ENCODE measurements around the gene POLK. TPM values are rescaled to one million over a fixed set of nuclear protein-coding genes. Genes with fewer than 3 reads are reported as not detected.
A peak's percentile ranks its signal among the peaks of the same experiment; 100 is the strongest.

The POLK gene
- total RNA-seq, 1 donor from 2014 or later = 27.6 TPM

DNA sequence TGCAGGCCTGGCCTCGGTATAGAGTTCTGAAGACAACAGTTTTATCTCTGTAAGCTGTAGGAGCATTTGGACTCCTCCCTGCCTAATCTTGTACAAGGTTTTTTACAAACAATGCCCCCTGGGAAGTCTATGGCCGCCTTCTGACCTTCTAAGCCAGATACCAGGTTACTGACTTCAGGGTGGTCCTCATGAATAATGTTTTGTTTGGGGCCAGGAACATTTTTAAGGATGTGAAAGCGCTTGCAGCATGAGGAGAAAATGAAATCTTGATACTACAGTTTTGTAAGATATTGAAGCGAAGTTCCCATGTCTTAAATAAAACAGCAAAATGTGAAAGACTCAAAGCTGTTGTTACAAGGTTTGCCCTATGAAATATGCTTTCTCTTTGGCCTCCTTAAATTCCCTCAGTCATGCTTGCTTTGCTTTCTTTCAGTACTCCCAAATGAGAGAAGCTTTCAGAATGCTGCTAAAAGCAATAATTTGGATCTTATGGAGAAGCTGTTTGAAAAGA, 104.7 kb downstream of the POLK start:
- Histone ChIP-seq H2AFZ (ENCODE audit: low read depth, low read length) (no peak overlapping the region), H3K4me2 (ENCODE audit: low read length) (peak overlapping the region; percentile 42), H3K9me3 (ENCODE audit: insufficient read depth, low read depth, low read length) (no peaks in the 10 kb centered on the region), H3K27ac (ENCODE audit: low read depth, low read length) (peak overlapping the region; percentile 17), H3K4me1 (ENCODE audit: insufficient read depth, low read length) (peaks cover 18% of the 10 kb centered on the region), H3K36me3 (ENCODE audit: insufficient read depth, low read length) (no peaks in the 10 kb centered on the region), H3K27me3 (ENCODE audit: insufficient read depth, low read length) (no peaks in the 10 kb centered on the region), H3K4me3 (ENCODE audit: insufficient read depth, low read depth, low read length) (no peak overlapping the region), H4K20me1 (ENCODE audit: insufficient read depth, low read length) (no peaks in the 10 kb centered on the region), H3K79me2 (ENCODE audit: insufficient read depth, low read length) (no peaks in the 10 kb centered on the region), H3K9ac (ENCODE audit: low read length) (peak overlapping the region; percentile 18)
- no peaks in the 10 kb centered on the region for H3K27me3 Mint-ChIP-seq (ENCODE audit: low read depth, unreplicated experiment)
- no peak overlapping the region for H3K4me3 Mint-ChIP-seq (ENCODE audit: unreplicated experiment)
- peak overlapping the region; percentile 91 for H3K27ac Mint-ChIP-seq (ENCODE audit: unreplicated experiment)
- H3K9me3 Mint-ChIP-seq (ENCODE audit: unreplicated experiment) = no peaks in the 10 kb centered on the region
- FAIRE-seq (no peak), DNase-seq (ENCODE audit: low read depth) (no peak)
- TF ChIP-seq EZH2 (IDR thresholded peaks at IDR 0.05; ENCODE audit: insufficient read depth, low read length) = no peak
- TF ChIP-seq, protein P1, sequence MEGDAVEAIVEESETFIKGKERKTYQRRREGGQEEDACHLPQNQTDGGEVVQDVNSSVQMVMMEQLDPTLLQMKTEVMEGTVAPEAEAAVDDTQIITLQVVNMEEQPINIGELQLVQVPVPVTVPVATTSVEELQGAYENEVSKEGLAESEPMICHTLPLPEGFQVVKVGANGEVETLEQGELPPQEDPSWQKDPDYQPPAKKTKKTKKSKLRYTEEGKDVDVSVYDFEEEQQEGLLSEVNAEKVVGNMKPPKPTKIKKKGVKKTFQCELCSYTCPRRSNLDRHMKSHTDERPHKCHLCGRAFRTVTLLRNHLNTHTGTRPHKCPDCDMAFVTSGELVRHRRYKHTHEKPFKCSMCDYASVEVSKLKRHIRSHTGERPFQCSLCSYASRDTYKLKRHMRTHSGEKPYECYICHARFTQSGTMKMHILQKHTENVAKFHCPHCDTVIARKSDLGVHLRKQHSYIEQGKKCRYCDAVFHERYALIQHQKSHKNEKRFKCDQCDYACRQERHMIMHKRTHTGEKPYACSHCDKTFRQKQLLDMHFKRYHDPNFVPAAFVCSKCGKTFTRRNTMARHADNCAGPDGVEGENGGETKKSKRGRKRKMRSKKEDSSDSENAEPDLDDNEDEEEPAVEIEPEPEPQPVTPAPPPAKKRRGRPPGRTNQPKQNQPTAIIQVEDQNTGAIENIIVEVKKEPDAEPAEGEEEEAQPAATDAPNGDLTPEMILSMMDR (IDR thresholded peaks at IDR 0.05; ENCODE audit: insufficient read depth, low read depth, low read length) = no peak
- no peaks in the 10 kb centered on the region for H3K36me3 Mint-ChIP-seq (ENCODE audit: low read depth, unreplicated experiment)
- H3K4me1 Mint-ChIP-seq (ENCODE audit: low read depth, unreplicated experiment) = peaks cover 20% of the 10 kb centered on the region

DNA sequence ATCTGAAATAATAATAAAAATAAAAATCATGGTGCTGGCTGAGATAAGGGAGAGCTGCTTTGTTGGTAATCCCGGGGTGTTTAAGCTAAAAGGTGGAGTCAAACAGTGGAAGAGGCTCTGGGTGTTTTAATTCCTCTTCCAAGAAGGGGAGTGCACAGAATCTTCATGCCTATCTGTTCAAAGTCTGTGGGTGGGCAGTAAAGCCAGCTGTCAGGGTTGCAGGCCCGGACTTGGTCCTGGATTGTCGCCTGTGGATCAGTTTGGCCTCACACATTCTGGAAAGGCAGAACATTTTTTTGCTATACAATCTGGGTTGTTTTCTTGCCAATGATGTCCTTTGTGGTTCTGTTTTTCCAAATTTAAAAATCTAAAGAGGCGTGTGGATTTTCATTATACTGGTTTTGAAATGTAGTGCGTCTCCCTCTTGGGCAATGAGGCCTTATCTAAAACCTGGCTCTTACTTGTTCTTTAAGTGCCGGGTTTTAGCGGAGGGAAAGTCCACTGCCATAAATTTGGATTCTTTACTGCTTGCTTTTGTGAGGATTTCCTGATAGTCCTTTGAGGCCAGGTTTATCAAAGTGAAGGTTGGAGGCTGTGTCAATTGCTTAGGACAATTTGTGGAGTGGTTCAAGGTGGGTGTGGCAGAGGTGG, 105.4 kb downstream of the POLK start:
- Mint-ChIP-seq H3K4me3 (ENCODE audit: unreplicated experiment) (no peak overlapping the region), H3K4me1 (ENCODE audit: low read depth, unreplicated experiment) (peaks cover 20% of the 10 kb centered on the region), H3K27me3 (ENCODE audit: low read depth, unreplicated experiment) (no peaks in the 10 kb centered on the region), H3K36me3 (ENCODE audit: low read depth, unreplicated experiment) (no peaks in the 10 kb centered on the region), H3K27ac (ENCODE audit: unreplicated experiment) (peak overlapping the region; percentile 91), H3K9me3 (ENCODE audit: unreplicated experiment) (no peaks in the 10 kb centered on the region)
- DNase-seq (ENCODE audit: low read depth) (no peak), FAIRE-seq (no peak)
- no peaks in the 10 kb centered on the region for H3K79me2 ChIP-seq (ENCODE audit: insufficient read depth, low read length)
- no peak overlapping the region for H3K4me3 ChIP-seq (ENCODE audit: insufficient read depth, low read depth, low read length)
- H2AFZ ChIP-seq (ENCODE audit: low read depth, low read length) = no peak overlapping the region
- no peaks in the 10 kb centered on the region for H3K27me3 ChIP-seq (ENCODE audit: insufficient read depth, low read length)
- no peaks in the 10 kb centered on the region for H3K36me3 ChIP-seq (ENCODE audit: insufficient read depth, low read length)
- H4K20me1 ChIP-seq (ENCODE audit: insufficient read depth, low read length) = no peaks in the 10 kb centered on the region
- no peak for TF ChIP-seq EZH2 (IDR thresholded peaks at IDR 0.05; ENCODE audit: insufficient read depth, low read length)
- TF ChIP-seq, protein P1 (IDR thresholded peaks at IDR 0.05; ENCODE audit: insufficient read depth, low read depth, low read length) = no peak
- H3K4me2 ChIP-seq (ENCODE audit: low read length) = peak overlapping the region; percentile 52
- H3K9me3 ChIP-seq (ENCODE audit: insufficient read depth, low read depth, low read length) = no peaks in the 10 kb centered on the region
- H3K9ac ChIP-seq (ENCODE audit: low read length) = peak overlapping the region; percentile 11
- H3K27ac ChIP-seq (ENCODE audit: low read depth, low read length) = peak overlapping the region; percentile 17
- H3K4me1 ChIP-seq (ENCODE audit: insufficient read depth, low read length) = peaks cover 16% of the 10 kb centered on the region

Measured in astrocyte (in vitro differentiated cells and primary cell).